HepG2 (cell line): ENCODE measurements around the gene GRIN2C. TPM values are rescaled to one million over a fixed set of nuclear protein-coding genes. Genes with fewer than 3 reads are reported as not detected.
A peak's percentile ranks its signal among the peaks of the same experiment; 100 is the strongest.

ENCODE experiments used
- ARNT ChIP-seq: fragments of 450-650 bp; IDR thresholded peaks from 2 replicates; pipeline ENCODE4 v1.6.1; 2017
- ATF7-NPFF ChIP-seq: sonication (generic); formaldehyde crosslinking; IDR thresholded peaks from 2 replicates; pipeline ENCODE4 v1.8.1; 2023; ENCODE audit warnings: mild to moderate bottlenecking, low read depth, missing genetic modification reagents, moderate library complexity
- DNMT1 ChIP-seq: sonication (generic); formaldehyde crosslinking; IDR thresholded peaks from 2 replicates; pipeline ENCODE4 v1.5.1; 2020; ENCODE audit warnings: mild to moderate bottlenecking, missing genetic modification reagents
- DNMT3B ChIP-seq: conservative IDR thresholded peaks from 2 replicates; pipeline ENCODE4 v1.6.1; 2016; ENCODE audit warnings: missing biosample characterization, control low read depth
- KDM2A ChIP-seq: sonication (generic); formaldehyde crosslinking; IDR thresholded peaks from 2 replicates; pipeline ENCODE4 v1.4.0; 2020; ENCODE audit warnings: low read depth, missing genetic modification reagents, borderline replicate concordance
- LBX2 ChIP-seq: sonication (generic); formaldehyde crosslinking; IDR thresholded peaks from 2 replicates; pipeline ENCODE4 v1.5.0; 2020; ENCODE audit warnings: missing genetic modification reagents, mild to moderate bottlenecking, borderline replicate concordance
- MZF1 ChIP-seq: sonication (generic); formaldehyde crosslinking; IDR thresholded peaks from 2 replicates; pipeline ENCODE4 v1.8.1; 2023; ENCODE audit warnings: mild to moderate bottlenecking, missing genetic modification reagents, borderline replicate concordance
- NKX3-1 ChIP-seq: sonication (generic); formaldehyde crosslinking; IDR thresholded peaks from 2 replicates; pipeline ENCODE4 v1.5.0; 2020; ENCODE audit warnings: missing genetic modification reagents
- SNAPC2 ChIP-seq: sonication (generic); formaldehyde crosslinking; IDR thresholded peaks from 2 replicates; pipeline ENCODE4 v1.8.1; 2022; ENCODE audit warnings: mild to moderate bottlenecking, missing genetic modification reagents
- ZBTB21 ChIP-seq: sonication (generic); formaldehyde crosslinking; IDR thresholded peaks from 2 replicates; pipeline ENCODE4 v1.4.0; 2020; ENCODE audit warnings: missing genetic modification reagents
- ZFY ChIP-seq: sonication (generic); formaldehyde crosslinking; IDR thresholded peaks from 2 replicates; pipeline ENCODE4 v1.4.0; 2020; ENCODE audit warnings: missing genetic modification reagents
- ZNF30 ChIP-seq: sonication (generic); formaldehyde crosslinking; IDR thresholded peaks from 2 replicates; pipeline ENCODE4 v1.5.0; 2020; ENCODE audit warnings: mild to moderate bottlenecking, missing genetic modification reagents
- ZNF337 ChIP-seq: sonication (generic); formaldehyde crosslinking; IDR thresholded peaks from 2 replicates; pipeline ENCODE4 v1.5.1; 2020; ENCODE audit warnings: missing genetic modification reagents, low read depth, mild to moderate bottlenecking, borderline replicate concordance
- ZNF513 ChIP-seq: sonication (generic); formaldehyde crosslinking; conservative IDR thresholded peaks from 2 replicates; pipeline ENCODE4 v1.5.0; 2020; ENCODE audit warnings: missing genetic modification reagents
- ZNF549 ChIP-seq: sonication (generic); formaldehyde crosslinking; IDR thresholded peaks from 2 replicates; pipeline ENCODE4 v1.5.0; 2020; ENCODE audit warnings: missing genetic modification reagents
- ZNF747 ChIP-seq: sonication (generic); formaldehyde crosslinking; IDR thresholded peaks from 2 replicates; pipeline ENCODE4 v1.8.1; 2023; ENCODE audit warnings: missing genetic modification reagents, mild to moderate bottlenecking, borderline replicate concordance
- ZNF772 ChIP-seq: sonication (generic); formaldehyde crosslinking; IDR thresholded peaks from 2 replicates; pipeline ENCODE4 v1.5.0; 2020; ENCODE audit warnings: mild to moderate bottlenecking, missing genetic modification reagents
- polyA plus RNA-seq, 8 experiments: library from polyadenylated mRNA; depleted of rRNA in 3 of 8; stranded (reverse) in 7 of 8; unstranded in 1 of 8; fragments of >200 nt; fragmentation: Illumina TruSeq in 4 of 8; extraction: Trizol in 4 of 8; gene quantifications; 2 replicates each; pipeline versions ENCODE4 v1.2.1 to v1.2.3, GENCODE V29; 2011 to 2016; ENCODE audit warnings: low read depth in 4 of 8, missing spikeins in 1 of 8, mixed read lengths in 1 of 8; ENCODE audit not compliant: insufficient read depth in 1 of 8
- total RNA-seq, 5 experiments: library from RNA; depleted of rRNA; stranded (reverse); fragments of >200 nt; fragmentation: Illumina TruSeq; extraction: Trizol; gene quantifications; 2 replicates each; pipeline ENCODE4 v1.2.3, GENCODE V29; 2016; ENCODE audit warnings: low read depth in 1 of 5
- TF ChIP-seq, protein P1 (sequence below), 2 experiments: fragments of 450-650 bp in 1 of 2; sonication (generic) in 1 of 2; formaldehyde crosslinking in 1 of 2; IDR thresholded peaks; 2 replicates each; pipeline versions ENCODE4 v1.6.1 to v1.8.0; 2016 to 2022; ENCODE audit warnings: antibody characterized with exemption in 1 of 2, mild to moderate bottlenecking in 1 of 2, missing genetic modification reagents in 1 of 2

GRIN2C gene
- total and polyA plus RNA-seq, 2 of the 13 experiments (the other 11 are each of a cell fraction or from before 2014, with no cell fraction given) = 0.03 to 0.11 TPM

GRCh38 chr17:74872313-74873036 is 12.8 kb upstream of the GRIN2C start, which contains the start of gene FDXR (continued):
- TF ChIP-seq ZFY = peak; percentile 82
- no peak for TF ChIP-seq ZNF30 (CRISPR knock-in tag)
- TF ChIP-seq ZNF337 (CRISPR knock-in tag) = no peak; the same call in none of the 2 replicates
- TF ChIP-seq DNMT1 (CRISPR knock-in tag) = peak; percentile 49; the same call in 1 of the 2 replicates
- peak; percentile 90 for TF ChIP-seq NKX3-1 (CRISPR knock-in tag)
- 0 out of 2 replicates have a peak, but pooled peaks have one; percentile 13 for TF ChIP-seq ZBTB21 (CRISPR knock-in tag)
- no peak for TF ChIP-seq ARNT
- peak; percentile 76; the same call in 1 of the 2 replicates for TF ChIP-seq MZF1 (CRISPR knock-in tag)
- no peak for TF ChIP-seq ZNF513 (CRISPR knock-in tag)
- TF ChIP-seq SNAPC2 (CRISPR knock-in tag) = peak; percentile 82
- peak; percentile 86 for TF ChIP-seq ZNF772
- 0 out of 2 replicates have a peak, but pooled peaks have one; percentile 72 for TF ChIP-seq ZNF747 (CRISPR knock-in tag)
- TF ChIP-seq KDM2A (CRISPR knock-in tag) = peak; percentile 65
- TF ChIP-seq ZNF549 (CRISPR knock-in tag) = no peak
- TF ChIP-seq ATF7-NPFF (CRISPR knock-in tag) = peak; percentile 86
- TF ChIP-seq DNMT3B (CRISPR knock-in tag) = peak; percentile 51; the same call in 1 of the 2 replicates
- 0 out of 2 replicates have a peak, but pooled peaks have one; percentile 27 for TF ChIP-seq LBX2
- TF ChIP-seq, protein P1, sequence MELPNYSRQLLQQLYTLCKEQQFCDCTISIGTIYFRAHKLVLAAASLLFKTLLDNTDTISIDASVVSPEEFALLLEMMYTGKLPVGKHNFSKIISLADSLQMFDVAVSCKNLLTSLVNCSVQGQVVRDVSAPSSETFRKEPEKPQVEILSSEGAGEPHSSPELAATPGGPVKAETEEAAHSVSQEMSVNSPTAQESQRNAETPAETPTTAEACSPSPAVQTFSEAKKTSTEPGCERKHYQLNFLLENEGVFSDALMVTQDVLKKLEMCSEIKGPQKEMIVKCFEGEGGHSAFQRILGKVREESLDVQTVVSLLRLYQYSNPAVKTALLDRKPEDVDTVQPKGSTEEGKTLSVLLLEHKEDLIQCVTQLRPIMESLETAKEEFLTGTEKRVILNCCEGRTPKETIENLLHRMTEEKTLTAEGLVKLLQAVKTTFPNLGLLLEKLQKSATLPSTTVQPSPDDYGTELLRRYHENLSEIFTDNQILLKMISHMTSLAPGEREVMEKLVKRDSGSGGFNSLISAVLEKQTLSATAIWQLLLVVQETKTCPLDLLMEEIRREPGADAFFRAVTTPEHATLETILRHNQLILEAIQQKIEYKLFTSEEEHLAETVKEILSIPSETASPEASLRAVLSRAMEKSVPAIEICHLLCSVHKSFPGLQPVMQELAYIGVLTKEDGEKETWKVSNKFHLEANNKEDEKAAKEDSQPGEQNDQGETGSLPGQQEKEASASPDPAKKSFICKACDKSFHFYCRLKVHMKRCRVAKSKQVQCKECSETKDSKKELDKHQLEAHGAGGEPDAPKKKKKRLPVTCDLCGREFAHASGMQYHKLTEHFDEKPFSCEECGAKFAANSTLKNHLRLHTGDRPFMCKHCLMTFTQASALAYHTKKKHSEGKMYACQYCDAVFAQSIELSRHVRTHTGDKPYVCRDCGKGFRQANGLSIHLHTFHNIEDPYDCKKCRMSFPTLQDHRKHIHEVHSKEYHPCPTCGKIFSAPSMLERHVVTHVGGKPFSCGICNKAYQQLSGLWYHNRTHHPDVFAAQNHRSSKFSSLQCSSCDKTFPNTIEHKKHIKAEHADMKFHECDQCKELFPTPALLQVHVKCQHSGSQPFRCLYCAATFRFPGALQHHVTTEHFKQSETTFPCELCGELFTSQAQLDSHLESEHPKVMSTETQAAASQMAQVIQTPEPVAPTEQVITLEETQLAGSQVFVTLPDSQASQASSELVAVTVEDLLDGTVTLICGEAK (IDR thresholded peaks at IDR 0.05) = no peak
- TF ChIP-seq, protein P1 (CRISPR knock-in tag; IDR thresholded peaks at IDR 0.05) = peak; percentile 79
